ENCODE data around the gene NCF4.

GRCh38 chr22:36904260-36904880 is 43.6 kb downstream of the NCF4 start:
- TF ChIP-seq CTCF (IDR thresholded peaks at IDR 0.05) = no peak
- no peak for TF ChIP-seq POLR2A (IDR thresholded peaks at IDR 0.05)
